Right lung (tissue), 5 donors: ENCODE data around the gene ZNF611. TPM values are rescaled to one million over a fixed set of nuclear protein-coding genes. Genes with fewer than 3 reads are reported as not detected.
"Not testable (repeated sequence)": the region's sequence is repeated elsewhere in the genome, so short reads cannot be mapped to it uniquely, and the experiment has no call there.

ENCODE experiments used
- DNase-seq, 2 donors: peaks; one replicate each; pipeline ENCODE4 v3.0.0-alpha.2; 2013
- polyA plus RNA-seq, 5 donors: library from polyadenylated mRNA; unstranded; fragments of 120-200 nt; gene quantifications; one replicate each; pipeline versions ENCODE4 v1.2.1 to v1.2.3, GENCODE V29; 2013; ENCODE audit warnings: inconsistent platforms in 1 of 5, low replicate concordance in 1 of 5; ENCODE audit not compliant: insufficient read length in 5 of 5, insufficient read depth in 1 of 5

Gene ZNF611
- polyA plus RNA-seq, 5 donors, result 9.6 to 17.2 (median 15.2) TPM

- DNase-seq, result no peak
Observed at GRCh38 chr19:52722062-52723003, 12.5 kb downstream of the ZNF611 start.

DNA sequence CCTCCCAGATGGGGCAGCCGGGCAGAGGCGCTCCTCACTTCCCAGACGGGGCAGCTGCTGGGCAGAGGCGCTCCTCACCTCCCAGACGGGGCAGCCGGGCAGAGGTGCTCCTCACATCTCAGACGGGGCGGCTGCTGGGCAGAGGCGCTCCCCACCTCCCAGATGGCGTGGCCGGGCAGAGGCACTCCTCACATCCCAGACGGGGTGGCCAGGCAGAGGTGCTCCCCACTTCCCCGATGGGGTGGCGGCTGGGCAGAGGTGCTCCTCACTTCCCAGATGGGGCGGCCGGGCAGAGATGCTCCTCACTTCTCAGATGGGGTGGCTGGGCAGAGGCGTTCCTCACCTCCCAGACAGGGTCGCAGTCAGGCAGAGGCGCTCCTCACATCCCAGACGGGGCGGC lies 14.3 kb downstream of the ZNF611 start:
- DNase-seq, result not testable (repeated sequence)

GRCh38 chr19:52716522-52716921 lies 18.3 kb downstream of the ZNF611 start:
- DNase-seq, result no peak

DNA sequence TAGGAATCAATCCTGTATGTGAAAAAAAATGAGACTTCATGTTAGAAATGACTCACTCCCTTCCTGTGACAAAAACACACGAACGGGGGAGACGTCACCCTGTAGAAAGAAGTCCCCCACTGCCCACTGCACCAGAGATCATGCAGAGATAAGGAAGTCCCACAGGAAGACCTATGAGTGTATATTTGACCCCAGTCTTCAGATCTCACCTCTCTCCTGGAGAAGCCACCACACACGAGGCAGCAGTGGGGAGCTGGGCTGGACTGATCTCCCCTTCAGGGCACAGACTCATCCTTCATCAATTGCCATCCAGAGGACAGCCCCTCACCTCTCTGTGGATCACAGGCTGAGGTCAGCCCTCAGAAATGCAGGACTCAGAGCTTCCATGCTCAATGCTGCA lies 18.9 kb downstream of the ZNF611 start:
- DNase-seq, result not testable (repeated sequence)

- DNase-seq, result not testable (repeated sequence)
Observed at GRCh38 chr19:52715330-52715729, 19.5 kb downstream of the ZNF611 start.

DNA sequence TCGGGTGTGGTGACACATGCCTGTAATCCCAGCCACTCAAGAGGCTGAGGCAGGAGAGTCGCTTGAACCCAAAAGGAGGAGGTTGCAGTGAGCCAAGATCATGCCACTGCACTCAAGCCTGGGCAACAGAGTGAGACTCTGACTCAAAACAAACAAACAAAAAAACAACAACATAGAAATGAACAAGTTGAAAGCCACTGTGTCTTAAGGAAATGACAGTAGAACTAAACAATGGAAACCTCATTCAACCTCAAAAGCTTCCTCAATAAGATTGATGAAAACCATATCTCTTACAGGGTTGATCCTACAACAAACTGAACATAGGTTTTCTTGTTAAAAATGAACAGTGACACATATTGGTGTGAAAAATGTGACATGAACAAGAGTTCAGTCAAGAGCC lies 21.8 kb downstream of the ZNF611 start:
- not testable (repeated sequence) for DNase-seq

DNA sequence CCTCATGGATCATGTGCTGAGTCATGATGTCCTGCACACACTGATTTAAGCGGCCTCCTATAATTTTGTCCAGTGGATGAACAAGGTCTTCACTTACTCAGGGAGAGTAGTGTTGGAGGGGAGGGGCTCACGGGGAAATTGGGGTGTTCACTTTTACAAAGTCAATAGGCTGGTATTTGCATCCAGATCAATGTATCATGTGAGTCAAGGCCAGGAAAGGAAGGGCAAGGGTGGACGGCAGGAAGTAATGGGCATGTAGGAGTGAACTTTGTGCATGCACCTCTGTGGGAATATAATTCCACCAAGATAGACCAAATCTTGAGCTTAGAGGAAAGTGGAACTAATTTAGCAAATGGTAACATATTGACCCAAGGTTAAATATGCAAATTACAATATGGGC lies 23.2 kb downstream of the ZNF611 start:
- DNase-seq, result not testable (repeated sequence)

GRCh38 chr19:52710538-52710937 lies 24.3 kb downstream of the ZNF611 start:
- no peak for DNase-seq

DNA sequence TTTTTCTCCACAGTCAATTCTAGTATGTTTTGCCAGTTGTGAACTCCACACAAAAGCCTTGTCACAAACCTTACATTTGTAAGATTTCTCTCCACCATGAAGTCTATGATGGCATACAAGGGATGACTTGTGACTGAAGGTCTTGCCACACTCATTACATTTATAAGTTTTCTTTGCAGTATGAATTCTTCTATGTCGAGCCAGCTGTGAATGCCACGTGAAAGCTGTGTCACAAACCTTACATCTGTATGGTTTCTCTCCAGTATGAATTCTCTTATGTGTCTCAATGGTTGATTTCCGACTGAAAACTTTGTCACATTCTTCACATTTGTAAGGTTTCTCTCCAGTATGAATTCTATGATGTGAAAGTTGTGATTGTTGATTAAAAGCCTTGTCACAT lies 29.2 kb downstream of the ZNF611 start:
- DNase-seq, result not testable (repeated sequence)

DNA sequence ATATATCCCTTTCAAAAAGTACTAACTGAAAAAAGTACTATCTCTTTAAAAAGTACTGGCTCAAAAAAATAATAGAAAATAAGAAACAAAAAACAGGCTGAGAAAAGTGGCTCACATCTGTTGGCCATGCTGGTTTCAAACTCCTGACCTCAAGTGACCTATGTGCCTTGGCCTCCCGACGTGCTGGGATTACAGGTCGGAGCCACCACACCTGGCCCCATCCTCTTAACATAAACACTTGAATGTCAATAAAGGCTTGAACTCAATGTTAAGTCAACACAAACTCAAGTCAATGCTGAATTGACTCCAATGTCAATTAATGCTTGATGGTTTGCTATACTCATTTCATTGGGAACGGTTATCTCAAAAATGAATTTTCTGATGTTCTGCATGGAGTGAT lies 30.9 kb downstream of the ZNF611 start:
- DNase-seq, result no peak

DNA sequence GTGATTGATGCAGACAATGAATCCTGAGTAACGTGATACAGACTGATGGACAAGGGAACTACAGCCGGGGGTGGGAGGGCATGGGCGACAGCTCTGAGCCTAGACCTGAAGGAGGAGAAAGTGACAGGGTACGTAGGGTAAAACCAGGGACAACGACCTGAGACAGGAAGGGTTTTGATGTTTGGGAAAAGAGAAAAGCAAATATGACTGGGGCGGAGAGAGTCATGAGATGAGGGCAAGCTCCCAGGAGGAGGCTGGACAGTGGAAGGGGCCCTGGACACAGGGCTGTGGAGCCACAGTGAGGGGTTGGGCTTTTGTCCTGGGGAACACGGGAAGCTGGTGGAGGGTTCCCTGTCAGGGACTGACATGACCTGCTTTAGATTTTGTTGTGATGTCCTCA lies 34.2 kb downstream of the ZNF611 start:
- no peak for DNase-seq

GRCh38 chr19:52699555-52699954 lies 35.3 kb downstream of the ZNF611 start:
- not testable (repeated sequence) for DNase-seq

- no peak for DNase-seq
Observed at GRCh38 chr19:52695996-52696395, 38.8 kb downstream of the ZNF611 start.

- no peak for DNase-seq
Observed at GRCh38 chr19:52694921-52695320, 39.9 kb downstream of the ZNF611 start.

DNA sequence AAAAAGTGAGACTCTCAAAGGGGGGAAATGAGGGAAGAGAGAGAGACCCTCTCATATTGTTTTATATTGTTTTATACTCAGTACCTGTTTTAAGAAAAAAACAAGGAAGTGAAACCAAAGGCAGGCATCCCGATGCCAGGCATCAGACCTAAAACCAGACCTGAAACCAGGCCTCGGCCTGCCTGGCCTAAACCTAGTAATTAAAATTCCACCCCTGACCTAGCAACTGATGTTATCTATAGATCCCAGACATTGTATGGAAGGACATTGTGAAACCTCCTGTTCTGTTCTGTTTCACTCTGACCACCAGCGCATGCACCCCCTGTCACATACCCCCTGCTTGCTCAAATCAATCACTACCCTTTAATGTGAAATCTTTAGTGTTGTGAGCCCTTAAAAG lies 40.6 kb downstream of the ZNF611 start:
- not testable (repeated sequence) for DNase-seq

GRCh38 chr19:52692431-52693008 lies 42.3 kb downstream of the ZNF611 start:
- no peak for DNase-seq

DNA sequence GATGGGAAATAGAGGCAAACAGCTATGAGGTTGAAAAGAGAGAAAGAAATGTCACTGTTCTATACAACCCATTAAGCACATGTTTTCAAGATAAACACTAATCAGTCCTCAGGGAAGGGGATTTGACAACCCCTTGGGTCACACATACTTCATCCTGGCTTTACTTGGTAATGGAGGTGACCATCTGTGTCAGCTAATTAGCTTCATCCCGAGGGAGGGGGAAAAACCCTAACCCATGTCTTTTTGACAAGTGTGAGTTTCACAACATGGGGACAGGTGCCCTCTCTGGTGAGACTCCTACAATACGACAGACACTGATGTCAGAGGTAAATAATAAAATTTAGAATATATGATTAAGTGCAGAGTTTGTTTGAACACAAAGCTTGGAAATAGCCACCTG lies 43.1 kb downstream of the ZNF611 start:
- DNase-seq, result no peak

DNA sequence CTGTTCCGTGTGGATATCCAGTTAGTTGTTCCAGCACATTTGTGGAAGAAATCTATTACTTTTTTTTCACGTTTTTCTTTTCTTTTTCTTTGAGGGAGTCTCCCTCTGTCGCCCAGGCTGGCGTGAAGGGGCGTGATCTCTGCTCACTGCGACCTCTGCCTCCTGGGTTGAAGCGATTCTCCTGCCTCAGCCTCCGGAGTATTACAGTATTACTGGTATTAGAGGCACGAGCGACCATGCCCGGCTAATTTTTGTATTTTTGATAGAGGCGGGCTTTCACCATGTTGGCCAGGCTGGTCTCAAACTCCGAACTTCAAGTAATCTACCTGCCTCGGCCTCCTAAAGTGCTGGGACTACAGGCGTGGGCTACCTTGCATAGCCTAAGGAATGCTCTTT lies 43.6 kb downstream of the ZNF611 start:
- no peak for DNase-seq

DNA sequence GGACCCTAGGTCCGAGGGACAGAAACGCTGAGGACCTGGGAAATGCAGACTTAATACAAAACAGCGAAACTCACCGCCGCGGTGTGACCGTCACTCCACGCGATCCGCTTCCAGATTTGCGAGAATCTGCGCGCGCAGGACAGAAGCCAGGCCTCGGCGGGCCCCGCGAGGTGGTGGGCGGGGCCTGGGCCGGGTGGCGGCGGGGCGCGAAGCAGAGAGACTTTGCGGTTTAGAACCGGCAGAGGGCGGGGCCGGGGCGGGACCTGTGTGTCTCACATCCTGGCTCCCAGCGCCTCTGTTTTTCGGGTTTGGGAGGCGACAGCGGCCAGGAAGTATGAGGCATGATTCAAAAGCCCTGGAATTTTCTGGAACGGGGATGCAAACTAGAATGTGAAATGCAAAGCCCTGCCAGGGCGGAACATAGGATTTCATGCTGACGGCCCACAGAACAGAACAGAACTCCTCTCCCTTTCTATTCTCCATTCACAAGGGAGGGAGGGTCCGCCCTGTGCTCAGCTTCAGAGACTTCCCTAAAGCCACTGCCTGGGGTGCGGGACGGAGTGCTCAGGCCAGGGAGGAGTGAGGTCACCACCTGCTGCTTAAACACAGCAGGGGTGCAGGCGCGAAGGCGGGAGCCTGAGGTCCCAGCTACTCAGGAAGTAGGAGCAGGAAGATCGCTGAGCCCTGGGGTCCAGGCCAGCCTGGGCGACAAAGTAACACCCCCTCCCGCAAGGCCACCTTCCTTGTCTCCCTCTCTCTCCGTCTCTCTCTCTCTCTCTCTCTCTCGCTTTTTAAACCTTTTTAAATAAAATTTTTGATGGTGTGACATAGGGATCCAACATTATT lies 44.3 kb downstream of the ZNF611 start:
- peak; percentile 87 to 89 for DNase-seq

- peak in 1 of 2 donors; percentile 32 for DNase-seq
Observed at GRCh38 chr19:52689843-52690368, 44.9 kb downstream of the ZNF611 start.

DNA sequence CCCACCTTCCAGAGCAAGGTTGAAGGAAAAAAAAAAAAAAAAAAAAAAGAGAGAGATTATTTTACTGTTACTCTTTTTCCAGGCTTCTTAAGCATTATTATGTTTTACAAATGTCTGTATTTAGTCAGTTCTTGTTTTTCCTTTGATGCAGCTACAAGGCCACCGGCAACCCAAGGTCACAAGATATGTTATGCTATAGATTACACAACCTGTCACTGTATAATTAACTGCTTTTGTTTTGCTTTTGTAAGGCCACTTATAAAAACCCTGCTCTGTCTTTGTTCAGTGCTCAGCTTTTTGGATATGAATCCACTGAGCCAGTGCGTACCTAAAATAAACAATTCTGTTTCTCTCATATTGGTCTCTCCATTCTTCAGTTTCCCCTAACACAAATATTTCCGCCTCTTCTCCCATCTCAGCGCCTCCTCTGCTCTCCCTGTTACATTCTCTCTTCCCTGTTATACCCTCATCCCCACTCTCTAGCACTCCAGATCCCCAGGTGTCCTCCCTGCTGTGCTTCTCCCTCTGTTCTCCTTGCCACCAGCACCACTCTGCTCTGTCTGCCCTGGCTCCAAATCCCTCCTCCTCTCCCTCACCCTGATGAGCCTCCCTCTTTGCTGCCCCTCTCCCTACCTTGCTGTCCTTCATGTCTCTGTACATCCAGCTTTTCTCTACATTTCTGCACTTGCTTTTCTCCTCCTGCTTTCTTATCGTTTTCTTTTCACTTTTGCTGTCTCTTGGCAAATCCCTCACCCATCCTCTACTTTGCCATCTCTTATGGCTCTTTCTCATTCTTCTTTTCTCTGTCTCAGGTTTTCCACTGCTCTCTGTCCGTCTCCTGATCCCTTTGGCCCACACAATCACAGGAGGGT lies 45.7 kb downstream of the ZNF611 start:
- not testable (repeated sequence) for DNase-seq
